Heart left ventricle (tissue), 13 donors: ENCODE results near the gene MYL2.
A peak's percentile ranks its signal among the peaks of the same experiment; 100 is the strongest.

ENCODE experiments used
- CTCF ChIP-seq, 12 donors: fragments of 200-600 bp; sonication (generic) in 4 of 12; IDR thresholded peaks; one replicate each; pipeline versions ENCODE4 v1.5.0 to v1.8.0; 2018 to 2022; ENCODE audit warnings: antibody characterized with exemption in 12 of 12, mild to moderate bottlenecking in 5 of 12
- POLR2A ChIP-seq, 2 donors: fragments of 450-650 bp; IDR thresholded peaks; one replicate each; pipeline ENCODE4 v1.6.1; 2017; ENCODE audit warnings: antibody characterized with exemption in 2 of 2, mild to moderate bottlenecking in 2 of 2, moderate library complexity in 2 of 2
- donor health status: ischemic (EF 13 %, LVEDD 7.1; RV severe dilation, severe dysfunction).
- donor health status: DM: no; HTN: yes; CAD: no.
- donor health status: DM: no; HTN: no; CAD: no.
- donor health status: ischemic (EF 25% LVEDD 6.9; RV normal size, moderate dysfunction).
- donor health status: ischemic (EF 25% LVEDD 5.7; RV mildly dilated, moderate dysfunction).
- donor health status: ischemic (EF 35%, LVEDD 5.7; RV mildly dilated, moderate dysfunction).
- donor health status: nonischemic (EF 11% LVEDD 7.7; RV severe dilation, severe dysfunction).
- donor health status: DM: yes; HTN: yes; CAD: no.
- donor health status: PGD.
- donor health status: ischemic (EF 29% LVEDD 5.4; RV normal size, mild dysfunction).
- donor health status: nonischemic (EF 23%, LVEDD 6.1; RV moderate dilation, normal function).

GRCh38 chr12:110937104-110937641 lies 16.8 kb upstream of the MYL2 start:
- peak; percentile 87 to 98 (median 94) for TF ChIP-seq CTCF (IDR thresholded peaks at IDR 0.05)
- TF ChIP-seq POLR2A (IDR thresholded peaks at IDR 0.05), result no peak
